Lower lobe of right lung (tissue), 2 donors: Measurements from ENCODE around the gene ASCC3. TPM values are rescaled to one million over a fixed set of nuclear protein-coding genes. Genes with fewer than 3 reads are reported as not detected.
A peak's percentile ranks its signal among the peaks of the same experiment; 100 is the strongest.

ENCODE experiments used
- ATAC-seq, 2 donors: fragments of 200-7000 bp; cut with Tn5 transposase; one replicate each; pipeline ENCODE4 v1.9.1; 2020 to 2022; ENCODE audit warnings: mild to moderate bottlenecking in 2 of 2, moderate library complexity in 2 of 2
- DNase-seq: peaks from one replicate; pipeline ENCODE4 v3.0.0-alpha.2; 2020
- H3K27ac ChIP-seq: fragments of 200-600 bp; one replicate; pipeline ENCODE4 v1.8.0; 2022
- H3K27me3 ChIP-seq: fragments of 200-600 bp; one replicate; pipeline ENCODE4 v1.8.0; 2022; ENCODE audit warnings: low read depth
- H3K36me3 ChIP-seq: fragments of 200-600 bp; one replicate; pipeline ENCODE4 v1.8.0; 2022; ENCODE audit warnings: mild to moderate bottlenecking
- H3K4me1 ChIP-seq: fragments of 200-600 bp; one replicate; pipeline ENCODE4 v1.8.0; 2022
- H3K4me3 ChIP-seq: fragments of 200-600 bp; one replicate; pipeline ENCODE4 v1.8.0; 2022; ENCODE audit warnings: mild to moderate bottlenecking
- H3K9me3 ChIP-seq: fragments of 200-600 bp; one replicate; pipeline ENCODE4 v1.8.0; 2022
- CTCF ChIP-seq: fragments of 200-600 bp; IDR thresholded peaks from one replicate; pipeline ENCODE4 v1.8.0; 2022; ENCODE audit warnings: antibody characterized with exemption, mild to moderate bottlenecking
- intact Hi-C: fragments of 100-400 bp; cut with DNase I; formaldehyde crosslinking; loops from one replicate; pipeline ENCODE4 v1.11.0; 2022
- total RNA-seq: library from RNA; stranded (reverse); fragmentation: NEBNext Ultra II Directional; extraction: Animal tissue kit (Norgen Biotek cat#: 25700); gene quantifications from one replicate; pipeline ENCODE4 v1.2.1, GENCODE V29; 2021
- donor health status: DM: no; HTN: yes; CAD: no; lungs with severe emphysema.

The ASCC3 gene
- total RNA-seq, 1 donor from 2014 or later: 34.8 TPM

DNA sequence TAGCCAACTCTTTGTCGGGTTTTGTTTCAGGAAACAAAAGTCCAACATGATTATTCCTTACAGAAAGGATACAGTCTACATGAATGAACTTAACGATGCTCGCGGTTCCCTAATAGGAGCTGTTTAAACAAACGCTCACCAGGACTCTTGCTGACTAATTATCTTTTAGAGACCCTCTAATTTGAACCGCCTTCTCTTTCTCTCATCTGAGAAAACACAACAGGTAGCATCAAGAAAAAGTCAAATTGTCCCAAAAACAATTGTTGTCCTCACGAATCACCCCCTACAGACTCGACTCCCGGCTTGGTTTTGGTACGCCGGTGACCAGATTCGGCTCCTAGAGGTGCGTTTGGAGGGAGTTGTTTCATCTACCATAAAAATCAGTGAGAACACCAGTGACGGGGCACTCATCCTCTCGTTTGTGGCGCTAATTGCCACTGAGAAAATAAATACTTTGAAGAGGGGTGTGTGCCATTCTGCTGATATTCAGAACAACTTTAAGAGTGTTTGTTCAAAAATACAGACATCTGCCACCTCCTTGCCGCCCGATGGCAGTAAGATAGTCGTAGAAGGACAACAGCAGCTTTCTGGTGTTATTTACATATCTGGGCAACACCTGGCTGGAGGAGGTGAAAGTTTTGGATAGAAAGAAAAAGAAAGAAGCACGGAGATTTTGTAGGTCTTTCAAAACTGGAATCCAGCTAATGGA is 415.3 kb downstream of the ASCC3 start:
- intact Hi-C loops: no loop called here
- Histone ChIP-seq H3K4me3 (no peak overlapping the region), H3K9me3 (no peaks in the 10 kb centered on the region), H3K36me3 (no peaks in the 10 kb centered on the region), H3K27me3 (peaks cover 99% of the 10 kb centered on the region), H3K27ac (no peak overlapping the region), H3K4me1 (peaks cover 18% of the 10 kb centered on the region)
- DNase-seq (no peak), ATAC-seq (no peak)
- no peak for TF ChIP-seq CTCF

GRCh38 chr6:100464903-100465700 is 416.0 kb downstream of the ASCC3 start, which contains the start of gene SIM1:
Gene SIM1 (minus strand): TSS chr6:100464921. CDS start chr6:100463468, 1,453 bp downstream.
- no peak within 1 kb of the TSS for H3K27ac ChIP-seq
- H3K27me3 ChIP-seq: peaks cover 100% of the 10 kb centered on the region
- ATAC-seq (peak; percentile 41 to 45), DNase-seq (no peak)
- intact Hi-C loops: no loop called here
- no peaks in the 10 kb centered on the region for H3K36me3 ChIP-seq
- TF ChIP-seq CTCF: no peak
- H3K4me3 ChIP-seq: peak within 1 kb of the TSS; percentile 35
- peaks cover 18% of the 10 kb centered on the region for H3K4me1 ChIP-seq
- H3K9me3 ChIP-seq: no peaks in the 10 kb centered on the region

DNA sequence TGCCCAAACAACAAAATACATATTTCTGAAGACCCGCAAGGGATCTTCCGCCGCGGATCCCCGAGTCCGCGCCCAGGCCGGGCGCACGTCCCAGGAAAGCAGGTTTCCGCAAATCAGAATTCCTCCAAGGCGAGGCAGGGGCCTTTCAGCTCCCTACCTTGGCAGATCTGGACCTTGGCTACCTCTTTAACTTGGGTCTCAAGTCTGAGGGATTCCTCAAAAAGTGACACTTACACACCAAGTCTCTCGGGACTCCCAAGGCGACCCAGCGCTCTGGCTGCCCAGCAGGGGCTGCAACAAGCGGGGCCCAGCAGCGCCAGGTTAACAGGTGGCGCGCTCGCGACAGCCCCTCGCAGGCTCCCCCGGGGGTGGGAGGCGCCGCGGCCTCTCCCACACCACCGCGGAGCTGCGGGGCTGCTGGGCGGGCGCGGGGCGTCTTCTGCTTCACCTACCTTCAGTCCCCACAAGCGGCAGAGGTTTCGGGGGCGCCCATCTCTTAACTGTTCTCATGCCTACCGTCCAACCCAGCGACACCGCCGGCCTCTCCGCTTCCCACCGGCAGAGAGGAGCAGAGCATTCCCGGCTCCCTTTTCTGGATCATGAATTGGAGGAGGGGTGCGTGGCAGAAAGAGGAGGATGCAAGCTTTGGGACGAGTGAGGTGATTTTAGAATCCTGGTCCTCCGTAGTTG is 416.8 kb downstream of the ASCC3 start:
- Histone ChIP-seq H3K36me3 (no peaks in the 10 kb centered on the region), H3K27me3 (peaks cover 100% of the 10 kb centered on the region), H3K9me3 (no peaks in the 10 kb centered on the region), H3K4me1 (peaks cover 18% of the 10 kb centered on the region), H3K27ac (no peak overlapping the region), H3K4me3 (no peak overlapping the region)
- ATAC-seq (no peak), DNase-seq (no peak)
- TF ChIP-seq CTCF: no peak
- intact Hi-C loops: no loop called here

DNA sequence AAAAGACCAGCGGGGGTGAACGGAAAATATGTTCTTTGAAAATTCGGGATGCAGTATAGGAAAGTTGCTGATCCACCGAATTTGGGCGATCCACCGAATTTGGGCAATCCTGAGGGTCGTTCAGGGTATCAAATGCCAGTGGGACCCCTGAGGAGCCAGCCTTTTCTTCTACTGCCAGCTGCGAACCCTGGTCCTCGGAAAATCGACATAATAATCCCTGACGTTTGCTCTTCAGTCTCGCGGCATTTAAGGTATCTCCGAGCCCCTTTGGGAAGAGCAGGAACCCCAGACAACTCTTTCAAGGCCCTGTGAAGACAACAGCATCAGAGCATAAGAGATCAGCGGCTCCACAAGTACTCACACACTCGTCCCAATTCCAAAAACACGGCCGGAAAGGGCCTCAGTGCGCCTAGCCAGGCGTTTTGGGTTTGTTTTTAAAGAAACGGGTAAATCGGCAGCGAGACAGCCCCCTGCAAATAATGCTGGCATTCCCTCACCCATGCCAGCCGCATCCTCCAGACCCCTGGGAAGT is 417.4 kb downstream of the ASCC3 start:
- intact Hi-C loops: no loop called here
- ATAC-seq (no peak), DNase-seq (no peak)
- Histone ChIP-seq H3K27me3 (peaks cover 100% of the 10 kb centered on the region), H3K4me3 (no peak overlapping the region), H3K36me3 (no peaks in the 10 kb centered on the region), H3K4me1 (peaks cover 18% of the 10 kb centered on the region), H3K9me3 (no peaks in the 10 kb centered on the region), H3K27ac (no peak overlapping the region)
- TF ChIP-seq CTCF: no peak
